ENCODE measurements around the gene MYO1D. TPM values are rescaled to one million over a fixed set of nuclear protein-coding genes. Genes with fewer than 3 reads are reported as not detected.
A peak's percentile ranks its signal among the peaks of the same experiment; 100 is the strongest.

MYO1D gene
- total RNA-seq, 1 donor from 2014 or later = 73.3 TPM

DNA sequence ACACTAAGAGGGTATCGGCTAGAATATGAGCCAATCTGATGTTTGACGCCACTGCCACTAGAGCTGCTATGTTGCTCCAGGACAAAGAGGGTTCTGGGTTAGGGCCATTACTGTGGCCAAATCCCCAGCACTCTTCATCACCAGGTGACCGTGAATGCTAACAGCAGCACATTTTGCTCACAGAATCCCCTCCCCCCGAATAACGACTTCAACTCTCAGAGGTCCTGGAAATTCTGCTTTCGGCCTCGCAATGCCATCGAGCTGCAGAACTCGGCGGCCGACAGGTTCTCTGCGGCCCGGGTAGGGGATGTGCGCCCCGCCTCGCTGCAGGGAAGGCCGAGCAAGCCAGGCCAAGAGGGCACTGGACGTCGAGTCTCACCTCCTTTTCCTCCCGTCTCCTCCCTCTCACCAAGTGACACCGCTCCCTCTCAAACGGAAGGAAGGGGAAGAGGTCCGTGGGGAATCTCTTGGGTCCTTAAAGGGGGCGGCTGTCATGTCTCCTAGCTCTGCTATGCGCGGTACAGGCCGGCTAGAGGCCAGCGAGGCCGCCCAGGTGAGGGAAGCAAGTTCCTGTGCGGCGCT, 358.2 kb downstream of the MYO1D start:
- no peaks in the 10 kb centered on the region for H3K36me3 ChIP-seq
- no peak overlapping the region for H3K27ac ChIP-seq
- H3K9me3 ChIP-seq = no peaks in the 10 kb centered on the region
- no peak for DNase-seq
- TF ChIP-seq, protein P1, sequence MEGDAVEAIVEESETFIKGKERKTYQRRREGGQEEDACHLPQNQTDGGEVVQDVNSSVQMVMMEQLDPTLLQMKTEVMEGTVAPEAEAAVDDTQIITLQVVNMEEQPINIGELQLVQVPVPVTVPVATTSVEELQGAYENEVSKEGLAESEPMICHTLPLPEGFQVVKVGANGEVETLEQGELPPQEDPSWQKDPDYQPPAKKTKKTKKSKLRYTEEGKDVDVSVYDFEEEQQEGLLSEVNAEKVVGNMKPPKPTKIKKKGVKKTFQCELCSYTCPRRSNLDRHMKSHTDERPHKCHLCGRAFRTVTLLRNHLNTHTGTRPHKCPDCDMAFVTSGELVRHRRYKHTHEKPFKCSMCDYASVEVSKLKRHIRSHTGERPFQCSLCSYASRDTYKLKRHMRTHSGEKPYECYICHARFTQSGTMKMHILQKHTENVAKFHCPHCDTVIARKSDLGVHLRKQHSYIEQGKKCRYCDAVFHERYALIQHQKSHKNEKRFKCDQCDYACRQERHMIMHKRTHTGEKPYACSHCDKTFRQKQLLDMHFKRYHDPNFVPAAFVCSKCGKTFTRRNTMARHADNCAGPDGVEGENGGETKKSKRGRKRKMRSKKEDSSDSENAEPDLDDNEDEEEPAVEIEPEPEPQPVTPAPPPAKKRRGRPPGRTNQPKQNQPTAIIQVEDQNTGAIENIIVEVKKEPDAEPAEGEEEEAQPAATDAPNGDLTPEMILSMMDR (IDR thresholded peaks at IDR 0.05) = no peak
- no peak for ATAC-seq
- intact Hi-C loops (cut with DNase I) = no loop called here
- no peaks in the 10 kb centered on the region for H3K27me3 ChIP-seq
- H3K4me3 ChIP-seq = peak overlapping the region; percentile 45
- peaks cover 18% of the 10 kb centered on the region for H3K4me1 ChIP-seq

DNA sequence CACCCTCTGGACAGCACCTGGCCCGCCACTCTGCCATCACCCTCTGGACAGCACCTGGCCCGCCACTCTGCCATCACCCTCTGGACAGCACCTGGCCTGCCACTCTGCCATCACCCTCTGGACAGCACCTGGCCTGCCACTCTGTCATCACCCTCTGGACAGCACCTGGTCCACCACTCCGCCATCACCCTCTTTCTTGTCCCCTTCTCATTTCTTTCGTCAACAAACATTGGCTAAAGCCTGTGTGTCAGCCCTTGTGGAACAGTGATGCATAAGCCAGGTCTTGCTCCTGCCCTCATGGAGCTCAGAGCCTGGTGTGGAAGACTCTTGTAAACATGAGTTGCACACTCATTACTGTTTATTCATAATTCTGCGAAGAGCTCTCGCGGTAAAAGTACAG, 358.9 kb downstream of the MYO1D start:
- H3K4me3 ChIP-seq = no peak overlapping the region
- H3K36me3 ChIP-seq = no peaks in the 10 kb centered on the region
- H3K4me1 ChIP-seq = peaks cover 18% of the 10 kb centered on the region
- H3K9me3 ChIP-seq = no peaks in the 10 kb centered on the region
- intact Hi-C loops (cut with DNase I) = no loop called here
- ATAC-seq (no peak), DNase-seq (no peak)
- TF ChIP-seq, protein P1 (IDR thresholded peaks at IDR 0.05) = no peak
- no peaks in the 10 kb centered on the region for H3K27me3 ChIP-seq
- H3K27ac ChIP-seq = no peak overlapping the region

DNA sequence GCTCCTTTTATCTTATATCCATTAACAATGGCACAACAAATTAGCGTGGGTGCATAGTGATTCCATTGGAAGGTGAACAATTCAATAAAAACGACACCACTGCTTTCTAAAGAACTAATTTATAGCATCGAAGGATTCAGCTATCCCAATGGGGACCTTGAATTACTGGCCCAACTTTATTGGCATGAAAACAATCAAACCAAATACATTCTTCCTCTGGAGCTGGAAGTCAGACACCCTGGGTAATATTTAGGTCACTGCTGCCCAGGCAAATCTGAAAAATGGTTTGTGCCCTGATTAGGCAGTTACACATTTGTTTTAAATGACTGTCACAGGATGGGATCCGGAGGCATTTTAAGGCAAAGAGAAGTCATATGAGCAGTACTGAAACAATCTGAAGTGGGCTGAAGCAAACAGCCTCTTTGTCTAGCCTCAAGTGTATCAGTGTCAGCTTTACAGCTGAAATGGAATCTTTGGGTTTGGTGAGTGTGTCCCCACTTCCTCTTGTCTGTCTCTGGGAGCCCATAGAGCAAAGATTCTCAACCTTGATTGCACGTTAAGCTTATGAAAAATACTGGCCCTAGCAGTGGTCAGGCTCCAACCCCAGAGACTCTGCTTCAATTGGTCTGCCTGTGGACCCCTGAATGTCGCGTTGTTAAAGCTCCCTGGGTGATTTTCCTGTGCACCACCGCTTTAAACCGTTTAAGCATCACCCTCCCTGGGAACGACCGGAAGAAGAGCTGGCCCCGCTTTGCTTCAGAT, 359.8 kb downstream of the MYO1D start:
- ATAC-seq (no peak), DNase-seq (no peak)
- H3K4me1 ChIP-seq = peaks cover 18% of the 10 kb centered on the region
- no peaks in the 10 kb centered on the region for H3K36me3 ChIP-seq
- no peak overlapping the region for H3K27ac ChIP-seq
- no peak overlapping the region for H3K4me3 ChIP-seq
- no peaks in the 10 kb centered on the region for H3K27me3 ChIP-seq
- intact Hi-C loops (cut with DNase I) = no loop called here
- TF ChIP-seq, protein P1 (IDR thresholded peaks at IDR 0.05) = no peak
- H3K9me3 ChIP-seq = no peaks in the 10 kb centered on the region

DNA sequence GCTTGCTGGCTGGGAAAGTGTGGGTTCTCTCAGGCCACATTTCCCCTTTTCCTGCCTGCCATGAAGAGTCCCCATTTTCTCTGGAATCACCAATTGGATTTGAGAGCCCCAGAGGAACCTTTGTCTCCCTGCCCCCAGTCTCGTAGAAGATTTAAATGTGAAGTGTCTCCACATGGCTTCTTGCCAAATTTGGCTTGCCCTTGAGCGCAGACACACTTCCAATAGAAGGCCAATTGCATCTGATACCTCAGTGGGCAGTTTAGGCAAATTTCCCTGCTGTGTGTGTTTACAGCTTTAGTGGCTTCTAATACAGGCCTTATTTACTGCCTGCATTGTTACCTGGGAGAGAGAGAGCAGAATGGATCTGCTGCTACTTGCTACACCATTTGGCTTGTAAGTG, 360.5 kb downstream of the MYO1D start:
- Histone ChIP-seq H3K9me3 (no peaks in the 10 kb centered on the region), H3K4me3 (no peak overlapping the region), H3K4me1 (peaks cover 18% of the 10 kb centered on the region), H3K27me3 (no peaks in the 10 kb centered on the region), H3K36me3 (no peaks in the 10 kb centered on the region), H3K27ac (no peak overlapping the region)
- TF ChIP-seq, protein P1 (IDR thresholded peaks at IDR 0.05) = no peak
- DNase-seq = no peak
- ATAC-seq = no peak
- intact Hi-C loops (cut with DNase I) = no loop called here

DNA sequence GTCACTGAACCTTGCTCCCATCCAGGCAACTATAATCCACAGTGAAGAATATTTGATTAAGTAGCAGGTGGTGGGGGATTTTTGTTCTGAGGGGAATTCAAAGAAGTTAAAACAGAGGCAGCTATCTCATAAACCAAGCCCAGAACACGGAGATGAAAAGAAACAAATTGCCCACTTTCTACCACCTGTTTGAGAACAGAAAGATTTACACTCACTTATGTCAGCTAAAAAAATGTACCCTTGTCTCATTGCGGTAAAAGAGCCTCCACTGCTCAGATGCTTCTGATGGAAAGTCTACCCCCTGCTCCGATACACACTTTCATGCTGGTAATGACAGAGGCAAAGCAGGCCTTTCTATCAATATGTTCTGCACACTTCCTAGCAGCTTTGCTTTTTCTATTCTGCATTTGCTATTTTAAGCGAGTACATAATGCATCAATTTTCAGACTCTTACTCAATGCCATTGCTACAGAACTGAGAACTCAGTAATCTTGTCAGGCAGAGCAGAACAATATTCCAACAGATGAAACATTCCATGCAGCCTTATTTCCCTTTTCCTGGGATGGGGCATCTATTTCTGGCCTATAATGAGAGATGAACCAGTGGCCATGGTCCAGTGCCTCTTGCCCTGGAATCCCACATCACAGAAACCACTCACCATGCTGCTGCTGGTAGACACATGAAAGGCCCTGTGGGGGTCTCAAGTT, 361.1 kb downstream of the MYO1D start:
- no peaks in the 10 kb centered on the region for H3K27me3 ChIP-seq
- intact Hi-C loops (cut with DNase I) = no loop called here
- H3K9me3 ChIP-seq = no peaks in the 10 kb centered on the region
- H3K4me3 ChIP-seq = no peak overlapping the region
- H3K36me3 ChIP-seq = no peaks in the 10 kb centered on the region
- peaks cover 17% of the 10 kb centered on the region for H3K4me1 ChIP-seq
- ATAC-seq (no peak), DNase-seq (no peak)
- TF ChIP-seq, protein P1 (IDR thresholded peaks at IDR 0.05) = no peak
- H3K27ac ChIP-seq = no peak overlapping the region

All from upper lobe of right lung (tissue), 1 donor.